GM19468 (cell line): ENCODE data around the gene HPS5.
A peak's percentile ranks its signal among the peaks of the same experiment; 100 is the strongest.
"Not testable (repeated sequence)": the region's sequence is repeated elsewhere in the genome, so short reads cannot be mapped to it uniquely, and the experiment has no call there.

ENCODE experiments used
- ATAC-seq: cut with Tn5 transposase; IDR thresholded peaks from one replicate; pipeline ENCODE4 v1.9.1; 2021; ENCODE audit warnings: mild to moderate bottlenecking, moderate library complexity, moderate number of reproducible peaks; ENCODE audit not compliant: unreplicated experiment; ENCODE audit errors: extremely low read depth

Gene HPS5

DNA sequence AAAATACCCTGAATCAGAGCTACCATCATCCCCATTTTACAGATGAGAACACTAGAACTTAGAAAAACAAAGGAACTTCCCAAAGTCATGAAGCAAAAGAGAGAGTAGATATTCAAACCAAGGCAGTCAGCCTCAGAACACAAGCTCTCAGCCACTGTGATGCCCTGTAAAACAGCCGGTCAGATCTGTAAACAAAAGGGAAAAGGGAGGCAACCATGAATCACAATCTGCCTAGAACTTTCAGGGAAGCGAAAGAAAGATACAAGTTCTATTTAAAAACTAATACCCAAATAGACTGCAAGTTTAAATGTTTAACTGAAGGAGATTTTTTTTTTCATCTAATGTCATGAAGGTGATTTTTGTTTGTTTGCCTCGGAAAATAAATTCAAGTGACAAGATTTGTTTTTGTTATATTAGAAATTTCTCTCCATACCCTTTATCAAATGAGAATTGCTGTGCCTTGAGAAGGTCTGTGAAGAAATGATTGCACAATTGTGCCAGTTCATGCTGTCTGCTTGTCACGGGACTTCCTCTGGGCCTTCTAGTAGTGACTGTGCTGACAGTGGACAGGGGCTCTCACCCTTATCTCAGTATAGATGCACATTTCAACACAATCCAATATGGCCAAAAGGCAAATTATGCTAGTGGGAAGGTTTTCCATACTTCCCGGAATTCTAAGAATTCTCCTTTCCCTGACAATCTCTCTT lies 44.2 kb downstream of the HPS5 start:
- ATAC-seq, result no peak

DNA sequence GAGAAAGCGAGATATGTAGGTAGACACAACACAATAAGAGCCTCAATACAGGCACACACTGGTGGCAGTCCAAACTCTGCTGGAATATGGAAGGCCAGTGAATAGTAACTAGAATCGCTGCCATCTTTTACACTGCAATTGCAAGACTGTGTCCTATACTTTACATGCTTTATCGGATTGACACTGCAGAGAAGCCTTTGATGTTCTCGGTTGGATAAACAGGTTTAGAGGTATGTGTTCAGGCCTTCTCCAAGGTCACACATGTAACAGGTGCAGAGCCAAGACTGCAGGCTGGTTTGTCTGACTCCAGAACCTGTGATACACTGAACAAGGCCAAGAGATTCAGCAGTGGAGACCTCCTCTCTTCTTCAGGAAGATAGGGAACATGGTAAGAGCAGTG lies 50.7 kb downstream of the HPS5 start:
- no peak for ATAC-seq

DNA sequence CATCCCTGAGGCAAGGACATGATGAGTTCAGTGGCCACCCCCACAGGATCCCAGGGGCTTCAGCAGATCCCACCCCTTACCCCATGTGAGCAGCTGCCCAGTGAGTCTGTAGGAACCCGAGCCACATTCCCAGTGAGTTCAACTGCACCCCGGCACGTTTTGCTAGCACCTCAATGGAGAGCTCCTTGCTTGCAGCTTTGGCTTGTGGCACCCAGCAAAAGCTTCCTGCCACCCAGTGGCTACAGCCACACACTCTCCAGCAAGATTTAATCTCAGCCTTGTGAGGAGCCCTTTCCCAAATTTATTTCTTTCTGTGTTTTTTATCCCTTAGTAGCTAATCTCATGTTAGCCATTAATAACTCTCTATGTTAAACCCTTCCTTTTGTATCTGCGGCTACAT lies 51.8 kb downstream of the HPS5 start:
- ATAC-seq, result no peak

DNA sequence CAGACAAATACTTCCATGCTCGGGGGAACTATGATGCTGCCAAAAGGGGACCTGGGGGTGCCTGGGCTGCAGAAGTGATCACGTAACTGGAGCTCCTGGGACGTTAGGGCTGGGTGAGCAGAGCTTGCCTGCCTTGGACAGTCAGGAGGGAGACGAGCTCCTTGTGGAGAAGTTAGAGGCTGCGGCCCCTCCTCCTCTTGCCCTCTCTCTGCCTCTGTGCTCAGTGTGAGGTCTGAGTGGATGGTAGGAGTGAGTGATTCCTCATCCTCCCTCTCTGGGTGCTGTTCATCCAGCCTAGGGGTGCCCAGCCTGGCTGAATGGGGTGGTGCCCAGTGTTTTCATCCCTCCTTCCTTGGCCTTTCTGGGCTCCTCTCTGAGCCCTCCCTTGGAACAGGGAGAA lies 52.7 kb downstream of the HPS5 start:
- ATAC-seq, result not testable (repeated sequence)

DNA sequence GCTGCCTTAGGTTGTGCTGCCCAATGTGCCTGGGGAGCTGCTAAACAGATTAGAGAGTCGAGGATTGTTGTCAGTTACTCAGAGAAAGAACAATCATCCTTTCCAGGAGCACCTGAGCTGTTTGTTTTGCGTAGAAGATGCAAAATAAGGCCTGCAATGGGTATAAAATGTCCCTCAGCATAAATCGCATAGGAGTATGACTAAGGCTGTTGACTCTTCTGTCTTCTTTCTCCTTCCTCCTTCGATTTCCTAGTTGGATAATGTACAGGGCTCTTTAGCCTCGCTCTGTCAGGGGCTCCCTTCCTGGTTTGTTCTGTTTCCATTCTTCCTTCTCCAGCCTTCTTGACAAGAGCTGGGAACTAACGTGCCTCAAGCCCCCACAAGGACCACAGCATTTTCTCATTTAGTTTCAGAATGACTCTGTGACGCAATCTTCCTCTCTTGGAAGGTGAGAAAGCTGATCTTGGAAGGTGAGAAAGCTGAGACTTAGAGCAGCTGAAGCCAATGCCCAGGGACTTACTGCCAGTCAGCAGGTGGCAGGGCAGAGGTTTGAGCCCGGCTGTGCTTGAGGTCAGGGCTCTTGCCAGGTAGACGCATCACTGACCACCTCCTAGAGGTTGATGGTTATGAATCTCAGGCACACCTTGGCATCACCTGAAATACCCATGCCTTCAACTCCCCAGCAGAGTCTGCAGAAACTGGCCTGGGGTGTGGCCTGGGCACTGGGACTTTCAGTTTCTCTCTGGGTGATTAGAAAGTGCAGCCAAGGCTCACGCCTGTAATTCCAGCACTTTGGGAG lies 54.4 kb downstream of the HPS5 start:
- ATAC-seq, result not testable (repeated sequence)

DNA sequence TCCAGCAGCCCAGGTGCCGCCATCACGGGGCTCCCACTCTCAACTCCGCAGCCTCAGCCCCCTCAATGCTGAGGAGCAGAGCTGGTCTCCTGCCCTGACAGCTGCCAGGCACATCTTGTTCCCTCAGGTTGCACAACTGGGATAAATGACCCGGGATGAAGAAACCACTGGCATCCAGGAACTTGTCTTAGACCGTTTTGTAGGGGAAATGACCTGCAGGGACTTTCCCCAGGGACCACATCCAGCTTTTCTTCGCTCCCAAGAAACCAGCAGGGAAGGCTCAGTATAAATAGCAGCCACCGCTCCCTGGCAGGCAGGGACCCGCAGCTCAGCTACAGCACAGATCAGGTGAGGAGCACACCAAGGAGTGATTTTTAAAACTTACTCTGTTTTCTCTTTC lies 56.0 kb downstream of the HPS5 start, which contains the start of gene SAA1:
SAA1 (plus strand) TSS at position 316 of the 400 bp plus-strand sequence. CDS start 624 bp downstream, outside the sequence.
- ATAC-seq, result no peak

DNA sequence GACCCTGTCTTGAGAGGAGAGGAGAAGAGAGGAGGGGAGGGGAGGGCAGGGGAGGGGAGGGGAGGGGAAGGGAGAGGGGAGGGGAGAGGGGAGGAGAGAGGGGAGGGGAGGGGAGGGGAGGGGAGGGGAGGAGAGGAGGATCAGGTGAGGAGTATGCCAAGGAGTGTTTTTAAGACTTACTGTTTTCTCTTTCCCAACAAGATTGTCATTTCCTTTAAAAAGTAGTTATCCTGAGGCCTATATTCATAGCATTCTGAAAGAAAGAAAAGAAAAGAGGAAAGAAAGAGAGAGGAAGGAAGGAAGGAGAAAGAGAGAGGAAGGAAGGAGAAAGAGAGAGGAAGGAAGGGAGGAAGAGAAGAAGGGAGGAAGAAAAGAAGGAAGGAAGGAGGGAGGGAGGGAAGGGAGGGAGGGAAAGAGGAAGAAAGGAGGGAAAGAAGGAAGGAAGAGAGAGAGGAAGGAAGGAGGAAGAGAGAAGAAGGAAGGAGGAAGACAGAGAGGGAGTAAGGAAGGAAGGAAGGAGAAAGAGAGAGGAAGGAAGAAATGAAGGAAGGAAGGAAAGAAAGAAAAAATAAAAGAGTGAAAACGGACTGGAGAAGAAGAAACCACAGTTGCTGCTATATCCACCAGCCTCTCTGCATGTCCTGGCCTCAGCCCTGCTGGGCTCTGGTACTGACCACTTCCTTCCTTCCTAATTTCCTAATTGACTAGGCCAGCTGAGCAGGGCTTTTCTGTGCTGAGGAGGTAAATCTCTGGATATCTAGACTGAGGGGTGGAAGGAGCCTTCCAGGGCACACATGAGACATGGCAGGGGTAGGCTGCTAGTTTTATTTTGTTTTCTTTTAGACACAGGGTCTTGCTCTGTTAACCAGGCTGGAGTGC lies 57.0 kb downstream of the HPS5 start:
- no peak for ATAC-seq

DNA sequence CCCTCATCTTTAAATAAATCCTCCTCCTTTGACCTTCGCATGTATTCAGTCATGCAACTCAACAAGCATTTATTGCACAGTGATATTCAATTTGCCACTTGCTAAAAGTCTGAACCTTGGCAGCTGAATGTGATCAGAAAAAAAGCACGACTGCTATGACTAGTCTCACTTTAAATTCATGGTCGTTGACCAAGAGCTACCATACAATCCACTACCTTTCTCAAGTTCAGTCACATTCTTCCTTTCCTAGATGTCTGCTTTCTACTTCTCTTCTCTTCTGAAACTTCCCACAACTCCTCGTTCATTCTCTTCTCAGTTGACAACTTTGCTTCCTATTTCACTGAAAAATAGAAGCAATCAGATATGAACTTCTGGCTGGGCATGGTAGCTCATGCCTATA lies 57.9 kb downstream of the HPS5 start:
- ATAC-seq, result peak; percentile 30

DNA sequence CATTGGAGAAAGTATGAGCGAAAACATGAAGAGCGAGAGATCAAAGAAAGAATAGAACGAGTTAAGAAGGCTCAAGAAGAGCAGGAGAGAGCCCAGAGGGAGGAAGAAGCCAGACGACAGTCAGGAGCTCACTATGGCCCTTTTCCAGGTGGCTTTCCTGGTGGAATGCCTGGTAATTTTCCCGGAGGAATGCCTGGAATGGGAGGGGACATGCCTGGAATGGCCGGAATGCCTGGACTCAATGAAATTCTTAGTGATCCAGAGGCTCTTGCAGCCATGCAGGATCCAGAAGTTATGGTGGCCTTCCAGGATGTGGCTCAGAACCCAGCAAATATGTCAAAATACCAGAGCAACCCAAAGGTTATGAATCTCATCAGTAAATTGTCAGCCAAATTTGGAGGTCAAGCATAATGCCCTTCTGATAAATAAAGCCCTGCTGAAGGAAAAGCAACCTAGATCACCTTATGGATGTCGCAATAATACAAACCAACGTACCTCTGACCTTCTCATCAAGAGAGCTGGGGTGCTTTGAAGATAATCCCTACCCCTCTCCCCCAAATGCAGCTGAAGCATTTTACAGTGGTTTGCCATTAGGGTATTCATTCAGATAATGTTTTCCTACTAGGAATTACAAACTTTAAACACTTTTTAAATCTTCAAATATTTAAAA lies 59.1 kb downstream of the HPS5 start:
- not testable (repeated sequence) for ATAC-seq

DNA sequence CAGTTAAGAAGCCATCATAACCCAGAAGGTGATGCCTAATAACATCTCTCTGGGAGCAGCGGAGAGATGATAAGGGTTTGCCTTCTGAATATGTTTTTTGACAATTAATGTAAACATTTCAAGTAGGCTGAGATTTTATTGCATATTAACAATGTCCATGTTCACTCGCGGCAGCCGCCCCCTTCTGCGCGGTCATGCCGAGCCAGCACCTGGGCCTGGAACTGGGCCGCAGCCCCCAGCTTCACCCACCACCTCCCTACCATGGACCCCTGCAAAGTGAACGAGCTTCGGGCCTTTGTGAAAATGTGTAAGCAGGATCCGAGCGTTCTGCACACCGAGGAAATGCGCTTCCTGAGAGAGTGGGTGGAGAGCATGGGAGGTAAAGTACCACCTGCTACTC lies 60.2 kb downstream of the HPS5 start:
- ATAC-seq, result no peak

DNA sequence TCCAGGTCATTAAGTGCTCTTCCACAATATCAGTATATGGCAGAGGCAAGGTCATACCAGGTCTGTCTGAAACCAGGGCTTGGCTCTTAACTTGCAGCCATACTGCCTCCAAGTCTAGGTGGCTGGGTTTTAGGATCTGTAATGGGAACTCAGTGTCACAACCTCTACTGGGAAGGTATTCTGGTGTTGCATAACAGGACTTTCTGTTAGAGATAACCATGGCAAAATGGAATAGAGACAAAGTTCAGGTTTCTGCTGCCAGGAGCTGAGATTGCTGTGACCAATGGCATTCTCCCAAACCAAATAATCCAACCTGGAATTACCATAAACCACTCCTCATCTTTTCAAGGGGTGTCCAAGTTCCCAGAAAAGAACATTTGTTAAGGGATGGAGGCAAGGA lies 62.7 kb downstream of the HPS5 start:
- ATAC-seq, result no peak

DNA sequence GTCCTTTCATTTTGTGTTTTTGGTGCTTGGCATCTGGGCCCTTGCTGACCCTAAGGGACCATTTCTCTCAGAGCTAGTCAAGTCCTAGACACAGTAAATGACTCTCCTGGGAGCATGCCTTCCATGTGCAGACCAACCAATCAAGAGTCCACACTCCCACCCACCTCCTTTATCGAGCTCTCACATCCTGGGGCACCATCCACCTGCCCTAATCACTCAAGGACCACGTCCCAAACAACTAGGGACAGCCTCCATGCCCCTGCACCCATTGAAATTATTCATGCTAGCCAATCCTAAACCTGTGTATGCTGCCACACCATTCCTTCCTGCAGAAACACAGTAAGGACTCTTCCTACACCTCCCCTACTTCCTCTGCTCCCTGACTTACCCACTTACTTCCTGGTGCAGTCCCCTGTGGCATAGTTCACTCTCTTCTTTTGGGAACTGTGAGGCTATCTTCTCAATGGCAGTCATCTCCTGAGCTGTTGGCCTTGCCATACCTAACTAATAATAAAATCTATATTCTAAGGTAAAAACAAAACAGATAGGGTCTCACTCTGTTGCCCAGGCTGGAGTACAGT lies 67.1 kb downstream of the HPS5 start:
- ATAC-seq, result no peak

DNA sequence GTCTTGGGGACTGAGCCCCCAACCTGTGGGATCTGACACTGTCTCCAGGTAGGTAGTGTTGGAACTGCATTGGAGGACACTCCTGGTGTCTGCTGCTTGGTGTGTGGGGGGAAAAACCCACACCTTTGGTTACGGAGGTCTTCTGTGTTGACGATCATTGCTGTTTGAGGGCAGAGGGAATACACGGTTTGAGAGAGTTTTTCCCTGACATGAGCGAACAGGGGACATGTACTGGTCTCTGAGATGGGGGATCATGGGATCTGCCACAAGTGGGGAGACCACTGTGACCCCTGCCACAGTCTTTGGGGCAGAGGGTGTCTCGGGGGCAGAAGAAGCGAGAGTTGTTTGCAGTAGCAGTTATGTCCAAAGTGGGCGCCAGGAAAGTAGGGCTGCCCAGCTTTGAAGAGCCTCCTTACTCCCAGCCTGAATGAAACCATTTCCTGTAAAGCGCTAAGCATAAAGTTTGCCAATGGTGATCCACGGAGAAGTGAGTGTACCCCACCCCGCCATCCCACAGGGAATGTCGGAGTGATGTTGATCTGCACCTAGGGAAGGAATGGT lies 68.1 kb downstream of the HPS5 start:
- no peak for ATAC-seq

DNA sequence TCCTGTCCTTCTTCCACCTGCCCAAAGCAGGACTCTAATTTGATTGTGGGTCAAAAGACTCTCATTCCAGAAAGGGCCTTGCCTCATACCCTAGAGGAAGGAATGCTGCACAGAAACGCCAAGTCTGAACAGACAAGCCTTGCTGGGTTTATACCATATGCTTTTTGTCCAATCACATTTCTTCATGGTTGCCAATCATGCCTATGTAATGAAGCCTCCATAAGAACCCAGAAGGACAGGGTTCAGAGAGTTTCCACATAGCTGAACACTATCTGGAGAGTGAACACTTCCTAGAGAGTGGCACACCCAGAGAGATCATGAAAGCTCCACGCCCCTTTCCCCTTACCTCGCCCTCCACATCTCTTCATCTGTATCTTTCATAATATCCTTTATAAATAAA lies 68.7 kb downstream of the HPS5 start:
- no peak for ATAC-seq

DNA sequence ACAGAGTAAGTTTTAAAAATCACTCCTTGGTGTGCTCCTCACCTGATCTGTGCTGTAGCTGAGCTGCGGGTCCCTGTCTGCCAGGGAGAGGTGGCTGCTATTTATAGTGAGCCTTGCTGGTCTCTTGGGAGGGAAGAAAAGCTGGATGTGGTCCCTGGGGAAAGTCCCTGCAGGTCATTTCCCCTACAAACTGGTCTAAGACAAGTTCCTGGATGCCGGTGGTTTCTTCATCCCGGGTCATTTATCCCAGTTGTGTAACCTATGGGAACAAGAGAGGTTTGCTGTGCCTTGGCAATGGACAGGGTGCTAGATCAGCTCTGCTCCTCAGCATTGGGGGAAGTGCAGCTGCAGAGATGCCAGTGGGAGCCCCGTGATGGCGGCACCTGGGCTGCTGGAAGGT lies 73.4 kb downstream of the HPS5 start, which contains the start of gene SAA2:
SAA2 (minus strand) TSS at position 108 of the 400 bp plus-strand sequence. CDS start 657 bp downstream, outside the sequence.
- ATAC-seq, result no peak

DNA sequence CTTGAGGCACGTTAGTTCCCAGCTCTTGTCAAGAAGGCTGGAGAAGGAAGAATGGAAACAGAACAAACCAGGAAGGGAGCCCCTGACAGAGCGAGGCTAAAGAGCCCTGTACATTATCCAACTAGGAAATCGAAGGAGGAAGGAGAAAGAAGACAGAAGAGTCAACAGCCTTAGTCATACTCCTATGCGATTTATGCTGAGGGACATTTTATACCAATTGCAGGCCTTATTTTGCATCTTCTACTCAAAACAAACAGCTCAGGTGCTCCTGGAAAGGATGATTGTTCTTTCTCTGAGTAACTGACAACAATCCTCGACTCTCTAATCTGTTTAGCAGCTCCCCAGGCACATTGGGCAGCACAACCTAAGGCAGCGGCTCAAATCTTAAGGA lies 74.8 kb downstream of the HPS5 start:
- ATAC-seq, result not testable (repeated sequence)

DNA sequence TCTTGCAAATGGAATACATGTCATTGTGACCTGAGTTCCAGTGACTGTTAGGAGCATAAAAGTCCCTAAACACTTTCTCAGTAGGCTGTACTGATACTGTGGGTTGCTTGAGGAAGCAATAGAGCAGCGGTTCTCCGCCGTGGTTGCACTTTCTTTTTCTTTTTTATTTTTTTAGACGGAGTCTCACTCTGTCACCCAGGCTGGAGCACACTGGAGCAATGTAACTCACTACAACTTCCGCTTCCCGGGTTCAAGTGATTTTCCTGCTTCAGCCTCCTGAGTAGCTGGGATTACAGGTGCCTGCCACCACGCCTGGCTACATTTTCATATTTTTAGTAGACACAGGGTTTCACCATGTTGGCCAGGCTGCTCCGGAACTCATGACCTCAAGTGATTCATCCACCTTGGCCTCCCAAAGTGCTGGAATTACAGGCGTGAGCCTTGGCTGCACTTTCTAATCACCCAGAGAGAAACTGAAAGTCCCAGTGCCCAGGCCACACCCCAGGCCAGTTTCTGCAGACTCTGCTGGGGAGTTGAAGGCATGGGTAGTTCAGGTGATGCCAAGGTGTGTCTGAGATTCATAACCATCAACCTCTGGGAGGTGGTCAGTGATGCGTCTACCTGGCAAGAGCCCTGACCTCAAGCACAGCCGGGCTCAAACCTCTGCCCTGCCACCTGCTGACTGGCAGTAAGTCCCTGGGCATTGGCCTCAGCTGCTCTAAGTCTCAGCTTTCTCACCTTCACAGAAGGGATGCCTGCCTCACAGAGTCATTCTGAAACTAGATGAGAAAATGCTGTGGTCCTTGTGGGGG lies 75.4 kb downstream of the HPS5 start:
- peak; percentile 61 for ATAC-seq

DNA sequence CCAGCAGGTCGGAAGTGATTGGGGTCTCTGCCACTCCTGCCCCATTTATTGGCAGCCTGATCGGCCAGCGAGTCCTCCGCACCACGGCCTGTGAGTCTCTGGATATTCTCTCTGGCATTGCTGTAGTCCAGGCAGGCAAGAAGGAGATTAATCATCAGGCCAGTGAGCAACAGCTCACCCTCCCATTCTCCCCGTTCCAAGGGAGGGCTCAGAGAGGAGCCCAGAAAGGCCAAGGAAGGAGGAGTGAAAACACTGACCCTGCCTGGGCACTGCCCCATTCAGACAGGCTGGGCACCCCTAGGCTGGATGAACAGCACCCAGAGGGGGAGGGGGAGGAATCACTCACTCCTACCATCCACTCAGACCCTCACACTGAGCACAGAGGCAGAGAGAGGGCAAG lies 76.5 kb downstream of the HPS5 start:
- no peak for ATAC-seq
